Measurements from ENCODE around the gene PPP1R12B.
A peak's percentile ranks its signal among the peaks of the same experiment; 100 is the strongest.
"Not testable (repeated sequence)": the region's sequence is repeated elsewhere in the genome, so short reads cannot be mapped to it uniquely, and the experiment has no call there.

PPP1R12B gene

DNA sequence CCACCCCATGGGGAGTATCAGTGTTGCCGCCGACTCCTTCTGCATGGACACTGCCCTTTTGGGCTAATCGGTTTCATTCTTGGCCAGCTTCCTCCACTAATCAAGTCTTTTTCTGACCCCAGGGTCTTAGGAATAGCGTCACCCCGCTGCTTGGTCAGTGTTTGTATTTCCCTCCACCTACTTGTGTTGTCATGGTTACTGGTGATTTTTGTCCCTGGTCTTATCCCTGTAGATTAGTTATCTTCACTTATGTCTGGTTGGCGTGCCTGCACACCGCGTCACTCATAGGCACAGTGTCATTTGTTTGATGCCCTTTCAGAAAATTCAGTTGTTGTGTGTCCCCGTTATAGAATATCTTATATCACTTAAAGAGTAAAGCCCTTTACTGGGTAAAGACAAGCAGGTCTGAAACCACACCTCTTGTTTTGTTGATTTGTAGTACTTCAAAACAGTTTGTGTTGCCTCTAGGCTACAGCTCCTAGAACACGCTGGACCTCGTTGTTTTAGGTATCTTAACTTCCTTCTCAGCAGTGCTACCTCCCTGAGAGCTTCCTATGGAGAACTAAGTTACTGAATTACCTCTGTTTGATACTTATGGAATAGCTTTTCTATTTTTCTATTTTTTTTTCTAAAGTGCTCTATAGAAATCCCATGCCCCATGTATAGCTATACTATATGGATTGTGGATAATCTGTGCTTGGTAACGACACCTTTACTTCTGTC is 868 bp downstream of the PPP1R12B start:
- no peak for DNase-seq

DNA sequence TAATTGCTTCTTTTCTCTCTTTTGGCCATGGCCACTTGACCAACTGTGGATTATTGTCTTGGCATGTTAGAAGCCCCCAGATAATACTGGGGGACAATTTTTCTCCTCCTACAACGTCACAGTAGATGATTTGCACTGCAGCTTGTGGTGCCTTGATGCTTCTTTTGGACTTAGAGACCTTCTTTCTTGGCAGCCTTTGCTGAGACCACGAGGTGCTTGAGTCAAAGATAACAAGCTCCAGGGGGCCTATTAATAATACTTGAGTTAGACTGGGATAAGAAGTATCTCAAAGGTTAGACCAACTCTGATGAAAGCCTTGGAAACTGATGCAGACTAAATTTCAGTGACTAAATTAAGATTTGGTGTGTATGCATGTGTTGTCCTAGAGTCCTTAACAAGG is 3.2 kb downstream of the PPP1R12B start:
- no peak for DNase-seq

DNA sequence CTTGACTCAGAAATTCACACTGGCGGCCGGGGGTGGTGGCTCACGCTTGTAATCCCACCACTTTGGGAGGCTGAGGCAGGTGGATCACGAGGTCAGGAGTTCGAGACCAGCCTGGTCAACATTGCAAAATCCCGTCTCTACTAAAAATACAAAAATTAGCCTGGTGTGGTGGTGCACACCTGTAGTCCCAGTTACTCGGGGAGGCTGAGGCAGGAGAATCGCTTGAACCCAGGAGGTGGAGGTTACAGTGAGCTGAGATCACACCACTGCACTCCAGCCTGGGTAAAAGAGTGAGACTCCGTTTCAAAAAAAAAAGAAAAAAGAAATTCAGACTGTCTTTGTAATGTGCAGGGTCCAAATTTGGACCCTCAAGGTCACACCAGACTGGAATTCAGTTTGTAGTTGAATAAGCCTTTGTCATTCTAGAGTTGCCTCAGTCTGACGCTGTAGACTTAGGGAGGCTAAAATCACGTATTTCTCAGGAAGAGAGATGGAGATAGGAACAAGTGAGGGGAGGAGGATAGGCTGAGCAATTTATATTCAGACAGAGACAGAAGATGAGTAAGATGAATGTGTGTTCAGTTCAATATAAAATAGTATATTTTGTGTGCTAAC is 4.2 kb downstream of the PPP1R12B start:
- DNase-seq = not testable (repeated sequence)

DNA sequence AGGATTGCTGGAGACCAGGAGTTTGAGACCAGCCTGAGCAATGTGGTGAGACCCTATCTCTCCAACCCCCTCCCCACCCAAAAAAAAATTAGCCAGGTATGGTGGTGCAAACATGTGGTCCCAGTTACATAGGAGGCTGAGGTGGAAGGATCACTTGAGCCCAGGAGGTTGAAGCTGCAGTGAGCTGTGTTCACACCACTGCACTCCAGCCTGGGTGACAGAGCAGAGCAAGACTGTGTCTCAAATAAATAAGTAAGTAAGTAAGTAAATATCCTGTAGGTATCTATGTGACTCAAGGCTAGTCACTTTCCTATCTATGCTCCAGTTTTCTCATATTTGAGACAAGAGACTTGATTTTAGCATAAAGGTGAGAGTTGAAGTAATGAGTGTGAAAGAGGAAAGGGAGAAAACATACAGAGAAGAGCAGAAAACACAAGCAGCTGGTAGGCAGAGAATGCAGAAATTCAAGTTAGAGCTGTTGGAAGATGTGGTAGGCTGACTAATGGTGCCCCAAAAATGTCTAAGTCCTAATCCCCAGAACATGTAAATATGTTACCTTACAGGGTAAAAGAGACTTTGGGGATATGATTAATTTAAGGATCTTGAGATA is 7.5 kb downstream of the PPP1R12B start:
- DNase-seq = no peak

DNA sequence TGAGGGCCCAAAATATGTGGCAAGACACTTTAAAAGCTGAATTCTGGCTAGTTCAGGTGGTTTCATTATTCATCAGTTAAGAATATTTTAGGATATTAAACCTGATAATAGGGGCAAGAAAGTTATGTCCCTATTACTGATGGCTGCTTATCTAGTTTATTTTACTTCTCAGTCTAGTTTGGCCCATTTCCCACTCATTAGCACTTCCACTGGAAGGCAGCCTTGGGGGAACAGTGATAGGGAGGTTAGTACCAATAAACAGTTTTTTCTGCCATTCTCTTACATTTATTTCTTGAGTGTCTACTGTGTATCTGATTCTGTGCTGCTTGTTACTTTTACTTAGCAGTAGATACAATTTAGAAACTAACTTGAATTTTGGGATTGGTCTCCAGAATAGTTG is 9.0 kb downstream of the PPP1R12B start:
- no peak for DNase-seq

DNA sequence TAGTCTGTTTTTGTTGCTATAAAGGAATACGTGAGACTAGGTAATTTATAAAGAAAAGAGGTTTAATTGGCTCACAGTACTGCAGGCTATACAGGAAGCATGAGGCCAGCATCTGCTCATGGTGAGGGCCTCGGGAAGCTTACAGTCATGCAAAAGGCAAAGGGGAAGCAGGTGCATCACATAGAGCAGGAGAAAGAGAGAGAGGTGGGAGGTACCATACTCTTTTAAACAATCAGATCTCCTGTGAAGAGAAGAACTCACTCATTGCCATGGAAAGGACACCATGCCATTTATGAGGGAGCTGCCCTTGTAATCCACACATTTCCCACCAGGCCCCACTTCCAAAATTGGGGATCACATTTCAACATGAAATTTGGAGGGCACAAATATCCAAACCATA is 12.7 kb downstream of the PPP1R12B start:
- DNase-seq = no peak

DNA sequence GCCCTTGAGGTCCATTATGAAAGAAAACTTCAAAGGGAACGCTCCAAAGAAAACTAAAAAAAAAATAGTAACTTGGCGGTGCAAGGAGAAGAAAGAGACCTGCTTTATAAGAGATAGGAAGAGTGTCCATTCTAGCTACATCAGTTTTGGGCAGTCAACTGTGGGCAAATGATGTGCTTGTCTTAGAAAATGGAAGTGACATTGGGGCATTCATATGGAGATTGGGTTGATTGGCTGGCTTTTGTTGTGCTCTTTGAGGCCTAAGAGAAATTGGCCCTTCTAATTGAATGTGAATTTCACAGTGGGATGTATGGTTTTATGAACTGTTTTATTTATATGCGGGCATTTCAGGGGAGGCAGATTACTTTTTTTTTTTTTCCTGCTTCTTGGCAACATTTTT is 13.2 kb downstream of the PPP1R12B start:
- no peak for DNase-seq

DNA sequence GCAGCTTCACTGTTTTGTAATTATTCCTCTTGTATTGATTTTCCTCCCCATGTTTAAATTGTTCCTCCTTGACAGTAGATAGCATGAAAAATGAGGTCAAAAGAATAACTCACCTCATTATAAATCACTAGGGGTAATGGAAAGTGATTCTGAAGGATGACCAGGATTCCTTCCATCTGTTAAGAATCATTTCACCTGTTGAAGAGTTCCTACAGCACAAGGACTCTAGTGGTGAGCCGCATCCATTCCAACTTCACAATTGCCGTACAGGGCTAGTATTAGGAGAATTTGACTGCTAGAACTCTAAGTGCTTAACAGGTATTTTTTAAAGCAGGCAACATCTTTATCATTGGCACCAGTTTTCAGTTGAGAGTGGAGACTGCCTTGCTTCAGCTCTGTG is 13.7 kb downstream of the PPP1R12B start:
- DNase-seq = no peak

DNA sequence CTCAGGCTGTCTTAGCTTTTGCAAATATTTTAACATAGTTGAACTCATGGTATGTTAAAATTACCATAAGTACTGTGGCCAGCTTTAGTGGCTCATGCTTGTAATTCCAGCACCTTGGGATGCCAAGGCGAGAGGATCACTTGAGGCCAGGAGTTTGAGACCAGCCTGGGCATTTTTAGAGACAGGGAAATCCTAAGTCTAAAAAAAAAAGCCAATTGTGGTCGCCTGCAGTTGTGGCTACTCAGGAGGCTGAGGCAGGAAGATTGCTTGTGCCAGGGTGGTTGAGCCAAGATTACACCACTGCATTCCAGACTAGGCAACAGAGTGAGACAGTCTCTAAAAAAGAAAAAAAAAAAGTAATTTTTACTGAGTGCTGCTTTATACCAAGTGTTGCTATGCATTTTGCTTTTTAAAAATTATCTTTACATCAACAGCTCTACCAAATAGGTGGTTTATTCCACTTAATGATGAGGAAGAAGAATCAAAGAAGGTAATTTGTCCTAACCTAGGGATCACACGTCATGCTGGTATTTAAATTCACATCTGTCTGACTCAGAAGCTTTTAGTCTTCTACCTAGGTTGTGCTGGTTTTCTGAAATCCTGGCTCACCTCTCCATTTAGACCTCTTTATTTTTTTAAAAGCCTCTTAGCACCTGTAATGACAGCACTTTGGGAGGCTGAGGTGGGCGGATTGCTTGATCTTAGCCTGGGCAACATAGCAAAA is 16.8 kb downstream of the PPP1R12B start:
- no peak for DNase-seq

DNA sequence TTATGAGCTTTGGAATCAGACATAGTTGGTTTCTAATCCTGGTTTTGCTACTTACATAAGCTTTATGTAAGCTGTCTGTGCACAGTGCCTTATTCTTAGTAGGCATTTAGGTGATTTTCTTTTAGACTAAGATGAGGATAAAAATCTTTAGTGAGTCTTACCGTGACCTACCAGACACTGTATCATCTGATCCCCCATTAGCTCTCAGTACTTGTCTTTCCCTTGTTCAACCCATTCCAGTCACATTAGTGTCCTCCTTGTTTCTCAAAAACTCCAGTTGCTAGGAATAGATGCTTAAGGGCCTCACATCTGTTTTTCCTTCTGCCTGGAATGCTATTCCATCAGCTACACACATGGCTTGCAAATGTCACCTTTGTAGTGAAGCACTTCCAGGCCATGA is 18.8 kb downstream of the PPP1R12B start:
- no peak for DNase-seq

DNA sequence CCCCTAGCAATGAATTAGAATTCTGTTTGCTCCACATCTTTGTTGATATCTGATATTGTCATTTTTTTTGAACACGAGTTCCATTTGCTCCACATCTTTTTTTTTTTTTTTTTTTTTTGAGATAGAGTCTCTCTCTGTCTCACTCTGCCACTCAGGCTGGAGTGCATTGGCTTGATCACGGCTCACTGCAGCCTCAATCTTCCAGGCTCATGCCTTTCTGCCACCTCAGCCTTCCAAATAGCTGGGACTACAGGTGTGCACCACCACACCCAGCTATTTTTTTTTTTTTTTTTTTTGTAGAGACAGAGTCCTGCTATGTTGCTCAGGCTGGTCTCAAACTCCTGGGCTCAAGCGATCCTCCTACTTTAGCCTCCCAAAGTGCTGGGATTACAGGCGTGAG is 22.4 kb downstream of the PPP1R12B start:
- DNase-seq = not testable (repeated sequence)

DNA sequence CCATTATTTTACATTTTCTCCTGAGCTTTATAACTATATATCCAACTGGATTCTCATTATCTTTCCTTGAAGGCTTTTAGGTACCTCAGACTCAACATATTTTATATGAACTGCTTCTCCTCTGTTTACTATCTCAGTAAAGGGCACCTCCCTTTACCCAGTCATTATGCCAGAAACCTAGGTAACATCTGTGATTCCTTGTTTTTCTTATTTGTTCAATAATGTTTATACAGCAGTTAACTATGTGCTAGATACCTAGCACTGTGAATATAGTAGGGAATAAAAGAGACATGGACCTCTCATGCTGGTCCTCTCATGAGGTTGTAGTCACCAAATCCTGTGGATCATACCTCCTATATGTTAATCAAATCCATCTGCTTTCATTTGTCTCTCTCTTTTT is 25.6 kb downstream of the PPP1R12B start:
- peak; percentile 44 for DNase-seq

DNA sequence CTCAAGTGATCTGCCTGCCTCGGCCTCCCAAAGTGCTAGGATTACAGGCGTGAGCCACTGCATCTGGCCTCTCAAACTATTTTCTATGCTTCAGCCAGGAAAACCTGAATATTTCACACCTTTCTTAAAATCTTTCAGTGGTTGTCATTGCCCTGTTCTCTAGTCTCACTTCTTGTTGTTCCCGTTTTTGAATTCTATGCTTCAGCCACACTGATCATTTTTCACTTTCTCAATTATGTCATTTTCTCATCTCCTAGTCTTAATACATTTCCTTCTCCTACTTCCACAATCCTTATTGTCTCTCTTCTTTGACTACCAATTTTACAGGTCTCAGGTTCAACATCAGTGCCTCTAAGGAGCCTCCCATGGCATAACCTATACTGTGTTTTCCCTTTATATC is 26.7 kb downstream of the PPP1R12B start:
- not testable (repeated sequence) for DNase-seq

DNA sequence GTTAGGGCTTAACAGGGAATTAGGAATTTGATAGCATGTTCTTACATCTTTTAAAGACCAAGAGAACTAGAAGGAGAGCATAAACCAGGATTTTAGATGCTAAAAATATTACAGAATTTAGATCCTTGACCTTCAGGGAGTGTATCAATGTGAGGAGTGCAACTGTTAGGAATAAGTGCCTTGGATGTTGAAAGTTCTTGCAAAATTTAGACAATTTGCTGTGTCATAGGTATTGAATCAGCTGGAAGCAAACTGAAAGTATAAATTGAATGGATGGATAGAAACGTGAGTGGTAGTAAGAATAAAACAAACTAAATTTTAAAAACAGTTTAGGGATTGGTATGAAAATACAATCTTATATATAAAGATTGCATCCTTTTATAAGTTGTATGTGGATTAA is 27.7 kb downstream of the PPP1R12B start:
- DNase-seq = no peak

DNA sequence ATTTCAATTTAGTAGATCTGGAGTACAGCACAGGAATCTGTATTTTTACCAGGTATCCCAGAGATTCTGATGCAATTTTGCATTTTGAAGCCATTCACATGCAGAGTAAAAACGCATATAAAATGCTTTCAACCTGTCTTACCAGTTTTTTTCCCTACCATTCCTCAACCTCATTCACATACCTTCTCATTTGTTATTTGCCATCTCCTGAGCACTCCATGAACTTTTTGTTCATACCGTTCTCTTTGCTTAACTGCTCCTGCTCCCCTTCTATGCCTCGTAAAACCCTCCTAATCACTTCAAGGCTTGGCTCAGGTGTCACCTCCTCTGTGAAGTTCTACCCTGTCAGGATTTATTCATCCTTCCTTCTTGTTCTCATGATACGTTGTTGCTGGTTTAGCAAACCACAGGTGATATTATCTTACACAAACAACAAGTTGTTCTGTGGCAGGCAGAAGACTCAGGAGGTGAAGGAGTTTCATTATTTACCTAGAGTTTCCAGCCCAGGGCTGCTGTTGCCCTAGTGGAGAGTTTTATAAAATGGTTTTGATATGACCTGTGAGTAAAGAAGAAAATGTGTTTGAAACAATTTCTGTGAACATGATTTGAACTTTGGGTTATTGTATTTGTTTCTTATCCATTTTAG is 31.5 kb downstream of the PPP1R12B start:
- DNase-seq = not testable (repeated sequence)

DNA sequence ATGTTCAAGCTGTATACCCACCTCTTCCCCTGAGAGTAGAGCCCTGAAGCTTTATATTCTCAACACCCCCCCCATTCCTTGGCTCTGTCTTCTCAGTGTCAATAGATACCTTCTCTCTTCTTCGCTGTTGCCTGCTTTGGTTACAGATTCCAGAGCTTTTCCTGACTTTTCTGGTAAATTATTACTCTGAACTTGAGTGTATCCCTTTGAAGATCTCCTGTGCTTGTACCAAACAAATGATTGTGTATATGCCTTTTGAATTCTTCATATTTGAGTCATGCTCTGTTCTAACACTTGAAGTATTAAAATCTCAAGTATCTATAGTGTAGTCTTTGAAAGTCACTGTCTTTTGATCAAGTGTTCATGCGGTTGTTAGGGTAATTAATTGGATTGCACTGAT is 32.0 kb downstream of the PPP1R12B start:
- not testable (repeated sequence) for DNase-seq

DNA sequence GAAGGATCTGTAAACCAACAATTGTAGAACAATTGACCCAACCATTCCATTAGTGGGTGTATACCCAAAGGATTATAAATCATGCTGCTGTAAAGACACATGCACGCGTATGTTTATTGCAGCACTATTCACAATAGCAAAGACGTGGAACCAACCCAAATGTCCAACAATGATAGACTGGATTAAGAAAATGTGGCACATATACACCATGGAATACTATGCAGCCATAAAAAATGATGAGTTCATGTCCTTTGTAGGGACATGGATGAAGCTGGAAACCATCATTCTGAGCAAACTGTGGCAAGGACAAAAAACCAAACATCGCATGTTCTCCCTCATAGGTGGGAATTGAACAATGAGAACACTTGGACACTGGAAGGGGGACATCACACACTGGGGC is 33.4 kb downstream of the PPP1R12B start:
- not testable (repeated sequence) for DNase-seq

DNA sequence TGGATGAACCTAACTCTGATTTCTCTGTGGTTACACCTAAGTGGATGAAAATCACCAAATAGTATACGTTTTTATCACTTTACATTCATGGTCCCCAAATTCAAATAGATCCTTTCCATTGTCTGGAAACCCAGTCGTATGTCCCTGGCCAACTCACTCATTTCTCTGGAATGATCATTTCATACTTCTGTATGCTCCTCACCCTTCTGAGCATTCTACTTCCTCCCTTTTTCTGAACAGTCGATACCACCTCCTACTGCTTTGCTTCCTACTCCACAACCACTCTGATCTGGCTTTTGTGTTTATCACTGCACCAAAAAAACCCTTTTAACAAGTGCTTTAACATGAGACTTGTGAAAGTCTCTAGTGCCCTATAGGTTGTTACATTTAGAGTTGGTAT is 47.3 kb downstream of the PPP1R12B start:
- DNase-seq = not testable (repeated sequence)

DNA sequence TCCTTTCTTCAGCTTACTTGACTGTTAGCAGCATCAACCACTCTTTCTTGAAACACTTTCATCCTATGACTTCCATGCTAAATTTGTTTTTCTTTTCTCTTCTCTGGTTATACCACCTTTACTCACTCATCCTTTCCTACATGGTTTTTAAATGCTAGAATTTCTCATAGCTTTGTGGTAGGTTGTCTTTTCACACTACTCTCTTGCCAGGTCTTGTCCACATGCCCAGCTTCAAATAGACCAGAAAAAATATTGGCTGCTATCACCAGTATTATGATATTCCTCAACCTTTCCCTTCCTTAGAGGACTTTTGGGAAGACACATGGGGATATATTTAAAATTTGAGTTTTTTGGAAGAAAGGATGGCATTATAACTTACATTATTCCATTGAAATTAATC is 48.8 kb downstream of the PPP1R12B start:
- DNase-seq = no peak

DNA sequence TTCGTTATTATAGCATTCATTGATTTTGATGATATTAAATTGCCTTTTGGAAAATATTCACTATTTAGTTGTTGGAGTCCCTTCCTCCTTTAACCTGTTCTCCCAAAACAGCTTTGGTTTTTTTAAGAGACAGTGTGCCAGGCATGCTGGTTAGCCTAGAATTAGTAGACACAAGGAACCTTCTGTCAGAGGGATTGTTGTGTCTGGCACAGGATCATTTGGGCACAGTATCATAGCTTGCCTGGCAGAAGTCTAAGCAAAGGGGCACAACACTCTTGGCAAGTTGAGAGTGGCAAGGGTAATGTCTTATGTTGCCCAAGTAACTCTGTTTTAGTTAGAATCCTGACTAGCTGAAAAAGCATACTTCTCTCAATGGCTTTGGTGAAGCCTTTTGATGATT is 49.9 kb downstream of the PPP1R12B start:
- not testable (repeated sequence) for DNase-seq

DNA sequence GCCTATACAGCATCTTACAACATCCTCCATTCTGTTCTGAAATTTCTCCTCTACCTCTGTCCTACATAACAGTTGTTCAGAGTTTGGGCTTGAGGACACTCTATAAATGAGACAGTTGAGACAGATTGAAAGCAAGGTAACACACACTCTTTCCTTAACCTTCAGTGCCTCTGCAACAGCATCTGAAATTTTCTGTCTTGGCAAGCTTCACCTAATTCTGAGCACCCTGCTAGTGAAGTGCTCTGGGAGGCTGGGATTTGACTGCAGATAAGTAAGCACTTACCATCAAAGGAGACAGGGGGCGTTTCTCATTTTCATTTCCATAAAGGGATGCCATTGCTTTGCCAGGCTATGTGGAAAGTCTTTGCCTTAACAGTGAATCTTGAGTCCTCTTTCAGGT is 53.3 kb downstream of the PPP1R12B start:
- DNase-seq = not testable (repeated sequence)

DNA sequence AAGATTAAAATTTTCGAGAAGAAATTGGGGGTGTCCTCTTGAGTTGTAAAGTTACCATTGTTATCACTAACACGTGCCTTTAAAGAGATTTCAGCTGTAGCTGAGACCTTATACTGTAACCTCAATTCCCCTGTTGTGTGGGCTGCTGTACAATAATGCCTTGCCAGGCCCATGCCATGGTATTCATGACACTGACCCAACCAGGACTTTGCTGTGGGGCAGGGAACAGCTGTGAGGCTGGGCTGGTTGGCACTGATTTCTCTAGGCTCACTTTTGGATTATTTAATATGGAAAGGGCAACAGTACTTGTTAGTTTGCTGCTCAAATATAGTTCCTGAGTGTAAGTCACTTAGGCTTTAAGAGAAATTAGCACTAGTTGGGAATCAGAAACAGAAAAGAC is 54.9 kb downstream of the PPP1R12B start:
- DNase-seq = not testable (repeated sequence)

DNA sequence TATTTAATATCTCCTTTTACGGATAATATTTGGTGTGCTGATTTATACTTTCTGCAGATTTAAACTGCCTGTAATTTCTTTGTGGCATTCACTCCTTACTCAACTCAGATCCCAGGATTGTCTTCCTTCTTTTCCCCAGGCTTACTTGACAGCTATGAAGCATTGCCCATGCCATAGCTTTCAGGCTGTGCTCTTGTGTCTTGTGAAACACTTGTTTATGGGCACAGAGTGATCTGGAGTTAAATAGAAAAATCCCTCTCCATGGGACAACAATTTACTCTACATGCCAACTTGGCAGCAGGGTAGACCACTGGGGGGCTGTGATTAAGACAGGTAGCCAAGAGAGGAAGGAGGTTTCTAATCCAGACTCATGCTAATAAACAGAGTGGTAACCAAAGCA is 57.4 kb downstream of the PPP1R12B start:
- DNase-seq = no peak

Data from NCI-H1092 treated with DMSO at 0.1 percent for 48 hours (cell line).